DMS79 treated with DMSO at 0.1 percent for 48 hours (cell line): Measurements from ENCODE around the gene FARP2.

Experiments
- DNase-seq: peaks from one replicate; lab custom pipeline; 2025; lab: John Stamatoyannopoulos, UW

Gene FARP2

GRCh38 chr2:241323778-241324177 is 32.3 kb upstream of the FARP2 start:
- no peak for DNase-seq

- DNase-seq, result no peak
Measured at GRCh38 chr2:241324775-241325174, 31.3 kb upstream of the FARP2 start.

GRCh38 chr2:241325257-241325656 is 30.8 kb upstream of the FARP2 start:
- DNase-seq, result no peak

DNA sequence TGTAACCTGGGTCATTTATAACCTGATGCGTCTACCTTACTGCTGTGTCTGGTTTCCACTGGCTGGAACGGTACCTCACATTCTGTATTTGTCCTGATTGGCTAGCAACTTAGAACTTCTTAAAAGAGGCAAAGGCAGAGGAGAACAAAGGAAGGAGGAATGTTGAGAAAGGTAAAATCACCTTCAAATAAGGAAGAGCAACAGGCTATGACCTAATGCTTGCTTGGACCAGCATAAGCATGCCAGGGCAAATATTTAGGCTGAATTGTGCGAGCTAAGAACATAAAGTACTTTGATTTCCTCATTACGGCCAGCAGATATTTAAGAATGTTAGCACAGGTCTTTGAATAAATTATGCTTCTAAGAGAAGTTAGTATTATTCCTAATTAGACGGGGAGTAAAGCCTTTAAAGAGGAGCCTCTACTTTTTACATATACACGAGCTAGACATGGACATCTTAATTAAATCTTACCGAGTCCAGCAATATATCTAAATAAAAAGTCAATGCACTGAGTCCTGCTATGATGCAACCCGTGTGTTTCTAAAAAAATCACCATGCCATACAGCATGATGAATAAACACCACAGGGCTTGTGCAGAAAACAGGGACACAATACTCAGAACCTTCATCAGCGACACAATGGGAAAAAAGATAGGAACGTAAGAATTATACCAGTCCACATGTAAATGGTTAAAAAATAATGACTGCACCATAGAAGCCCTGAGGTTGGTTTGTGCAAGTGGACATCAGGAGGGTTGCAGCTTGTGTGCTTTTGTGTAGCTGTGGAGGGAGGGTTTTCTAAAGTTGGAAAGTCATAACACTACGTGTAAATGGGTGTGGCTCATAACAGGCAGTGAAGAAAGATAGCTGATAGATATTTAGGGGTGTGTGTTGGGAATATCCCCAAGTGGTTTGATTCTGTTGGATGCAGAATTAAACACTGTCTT is 26.1 kb upstream of the FARP2 start:
- DNase-seq, result no peak

- DNase-seq, result no peak
Measured at GRCh38 chr2:241330616-241330981, 25.5 kb upstream of the FARP2 start.

DNA sequence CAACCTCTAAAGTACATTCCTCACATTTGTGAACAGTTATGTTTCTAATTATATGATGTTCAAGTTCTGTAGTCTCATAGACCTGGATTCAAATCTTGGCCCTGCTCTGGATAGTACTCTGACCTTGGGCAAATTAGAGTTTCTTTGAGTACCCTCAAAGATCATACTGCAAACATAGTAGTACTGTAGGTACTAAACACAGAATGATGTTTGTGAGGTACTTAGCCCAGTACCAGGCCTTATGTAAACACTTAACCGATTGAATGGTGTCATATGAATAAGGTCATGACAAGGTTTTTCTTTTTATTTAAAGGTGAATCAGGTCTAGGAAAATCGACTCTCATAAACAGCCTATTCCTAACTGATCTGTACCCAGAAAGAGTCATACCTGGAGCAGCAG is 21.3 kb upstream of the FARP2 start:
- DNase-seq, result no peak

- no peak for DNase-seq
Measured at GRCh38 chr2:241339839-241340630, 16.1 kb upstream of the FARP2 start.

DNA sequence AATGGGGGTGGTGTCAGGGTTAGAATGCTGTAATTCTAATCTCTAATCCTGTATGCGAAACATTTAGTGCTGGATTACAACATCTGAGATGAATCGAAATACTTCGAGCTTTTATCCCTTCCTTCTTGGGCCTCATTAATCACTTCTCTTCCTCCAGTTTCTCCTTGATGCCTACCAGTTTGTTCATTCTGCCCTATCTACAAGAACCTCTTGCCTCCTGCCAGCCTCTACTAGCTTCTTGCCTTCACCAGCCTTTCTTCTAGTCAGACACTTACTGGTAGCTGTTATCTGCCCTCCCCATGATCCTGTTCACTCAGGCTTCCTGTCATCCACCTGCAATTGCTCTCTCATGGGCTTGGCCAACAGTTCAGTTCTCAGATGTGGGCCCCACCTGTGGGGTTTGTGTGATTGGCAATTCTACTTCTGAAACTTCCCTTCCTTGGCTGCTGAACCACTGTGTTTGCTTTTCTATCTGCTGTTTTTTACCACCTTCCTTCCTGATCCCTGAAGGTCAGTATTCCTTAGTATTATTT is 15.4 kb upstream of the FARP2 start:
- no peak for DNase-seq

- no peak for DNase-seq
Measured at GRCh38 chr2:241344925-241345651, 11.0 kb upstream of the FARP2 start.

- DNase-seq, result no peak
Measured at GRCh38 chr2:241349941-241350340, 6.1 kb upstream of the FARP2 start.

DNA sequence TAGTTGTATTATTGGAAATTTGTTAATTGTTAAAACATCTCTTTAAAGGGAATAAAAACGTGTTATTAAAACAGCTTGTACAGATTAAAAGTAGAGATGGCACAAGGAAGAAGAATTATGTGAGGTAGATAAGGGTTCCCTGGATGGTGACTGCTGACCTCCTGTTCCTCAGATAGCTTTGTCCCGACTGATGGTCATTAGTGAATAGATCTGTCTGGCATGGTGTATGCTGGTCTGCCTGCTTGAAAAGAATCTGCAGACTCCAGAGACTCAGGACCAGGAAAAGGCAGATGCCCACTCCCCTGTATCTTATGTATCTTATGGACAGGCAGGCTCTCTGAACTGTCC is 5.6 kb upstream of the FARP2 start:
- no peak for DNase-seq

DNA sequence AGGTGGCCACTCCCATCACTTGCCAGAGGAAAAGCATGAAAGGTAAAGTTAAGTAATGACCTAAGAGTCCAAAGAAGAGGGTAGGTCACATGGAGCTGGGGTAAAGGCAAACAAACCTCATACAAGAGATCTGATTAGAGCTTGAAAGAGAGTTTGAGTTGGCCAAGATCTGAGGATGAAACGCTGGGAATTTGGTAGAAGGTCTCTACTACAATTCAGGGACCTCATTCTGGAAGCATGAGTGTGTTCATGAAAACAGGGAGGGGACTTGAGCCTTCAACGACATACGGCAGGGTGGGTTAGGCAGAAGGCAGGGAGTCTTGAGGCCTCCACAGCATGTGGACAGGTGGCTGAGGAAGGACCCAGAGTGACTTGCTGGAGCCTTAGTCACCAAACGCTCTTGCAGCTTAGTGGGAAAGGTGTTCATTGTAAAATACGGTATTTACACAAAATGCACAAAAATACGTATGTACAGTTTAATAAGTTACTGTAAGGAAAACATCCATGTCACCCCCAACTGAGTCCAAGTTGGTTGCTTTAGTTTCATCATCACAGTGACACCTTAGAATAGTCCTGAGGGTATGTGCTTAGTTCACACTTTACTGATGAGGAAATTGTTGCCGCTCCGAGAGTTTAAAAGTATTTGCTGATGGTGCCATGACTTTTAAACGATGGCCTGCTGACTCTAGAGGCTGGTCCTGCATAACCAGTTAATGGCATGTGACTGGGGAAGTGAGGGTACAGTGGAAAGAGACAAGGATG is 5.0 kb upstream of the FARP2 start:
- DNase-seq, result no peak

- no peak for DNase-seq
Measured at GRCh38 chr2:241351640-241352031, 4.4 kb upstream of the FARP2 start.

GRCh38 chr2:241352227-241352626 is 3.9 kb upstream of the FARP2 start:
- DNase-seq, result no peak

GRCh38 chr2:241354668-241355658 is 1.1 kb upstream of the FARP2 start:
- DNase-seq, result no peak

DNA sequence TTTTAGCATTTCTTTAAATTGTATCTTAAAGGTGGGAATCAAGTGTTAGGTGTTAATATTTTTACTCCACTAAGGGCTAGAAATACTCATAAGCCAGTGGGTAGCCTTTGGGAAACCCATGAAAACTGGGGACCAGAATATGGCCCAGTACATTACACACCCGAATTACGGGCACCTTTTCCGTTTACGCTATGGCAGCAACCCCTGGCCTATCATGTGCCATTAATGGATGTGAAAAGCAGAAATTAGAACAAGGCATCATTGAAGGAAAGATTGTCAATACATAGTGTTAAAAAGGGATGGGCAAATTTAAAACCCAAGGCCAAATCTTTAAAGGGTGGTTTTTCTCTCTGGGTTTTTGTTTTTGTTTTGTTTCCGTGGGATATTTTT is 781 bp downstream of the FARP2 start:
- no peak for DNase-seq

DNA sequence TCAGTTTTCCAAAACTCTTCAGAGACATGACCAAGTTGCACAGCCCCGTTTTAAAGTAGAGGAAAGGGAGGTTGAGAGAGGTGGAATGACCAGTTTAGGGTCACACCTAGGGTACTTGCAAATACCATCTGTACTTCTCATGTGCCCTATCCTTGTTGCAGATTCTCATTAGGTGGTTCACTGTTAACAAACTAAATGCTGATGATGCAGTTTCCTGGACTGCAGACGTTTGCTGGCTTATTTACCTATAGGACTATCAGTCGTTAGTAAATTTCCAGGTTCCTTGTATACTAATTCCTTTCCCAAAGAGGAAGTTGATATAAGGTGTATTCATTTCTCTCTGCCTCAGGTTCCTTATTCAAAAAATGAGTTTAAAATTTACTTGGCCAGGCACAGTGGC is 1.4 kb downstream of the FARP2 start:
- no peak for DNase-seq

GRCh38 chr2:241358470-241358869 is 2.4 kb downstream of the FARP2 start:
- DNase-seq, result no peak

DNA sequence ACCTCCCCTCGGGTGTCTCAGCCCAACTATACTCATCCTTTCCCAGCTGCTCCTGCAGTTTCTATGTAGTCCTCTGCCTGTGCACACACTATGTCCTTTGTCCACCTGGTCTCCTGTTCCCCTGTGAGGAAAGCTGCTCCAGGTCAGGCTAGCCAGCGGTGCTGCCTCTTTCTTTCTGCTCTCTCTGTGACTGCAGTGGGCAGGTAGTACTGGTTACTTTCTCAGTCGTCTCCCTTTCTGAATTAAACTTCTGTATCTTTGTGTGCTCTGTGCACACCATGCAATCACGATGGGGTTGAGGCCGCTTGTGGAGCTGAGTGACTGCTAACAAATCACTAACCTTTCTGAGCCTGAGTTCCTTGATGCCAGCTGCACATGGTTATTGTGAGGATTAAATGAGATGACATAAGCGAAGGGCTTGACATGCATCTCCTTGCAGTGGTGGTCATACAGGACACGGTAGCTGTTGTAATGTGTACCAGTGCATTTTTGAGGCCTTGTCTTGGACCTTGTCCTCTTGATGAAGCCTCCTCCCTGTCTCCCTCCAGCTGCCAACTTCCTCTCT is 3.5 kb downstream of the FARP2 start:
- DNase-seq, result no peak

- DNase-seq, result no peak
Measured at GRCh38 chr2:241363426-241363825, 7.3 kb downstream of the FARP2 start.
